ENCODE measurements around the gene SLC7A1.

GRCh38 chr13:29573190-29573589 is 22.3 kb downstream of the SLC7A1 start:
- TF ChIP-seq EZH2 (IDR thresholded peaks at IDR 0.05; ENCODE audit: borderline replicate concordance) = no peak
- no peak for TF ChIP-seq CTCF (IDR thresholded peaks at IDR 0.05; ENCODE audit: poor library complexity)
- TF ChIP-seq EZH2phosphoT487 (IDR thresholded peaks at IDR 0.05; ENCODE audit: low read depth, severe bottlenecking, unreplicated experiment) = no peak

Measured in hepatocyte (in vitro differentiated cells).